ENCODE results near the gene CBLC. TPM values are rescaled to one million over a fixed set of nuclear protein-coding genes. Genes with fewer than 3 reads are reported as not detected.
"Not testable (repeated sequence)": the region's sequence is repeated elsewhere in the genome, so short reads cannot be mapped to it uniquely, and the experiment has no call there.

The CBLC gene
- total RNA-seq, 1 donor from 2014 or later: 65.0 TPM

- DNase-seq (ENCODE audit: low read depth): no peak
- no peak for TF ChIP-seq CTCF (IDR thresholded peaks at IDR 0.05; ENCODE audit: insufficient read depth, low read length, severe bottlenecking)
- H3K27me3 ChIP-seq (ENCODE audit: control insufficient read depth, insufficient read depth, low read length): no peaks in the 10 kb centered on the region
- H3K36me3 ChIP-seq (ENCODE audit: control insufficient read depth, insufficient read depth, low read length): no peaks in the 10 kb centered on the region
- H3K4me3 ChIP-seq (ENCODE audit: low read depth, low read length): no peak overlapping the region
- no peak for FAIRE-seq
Observed at GRCh38 chr19:44772959-44773358, 4.7 kb upstream of the CBLC start.

- Histone ChIP-seq H3K4me3 (ENCODE audit: low read depth, low read length) (no peak overlapping the region), H3K27me3 (ENCODE audit: control insufficient read depth, insufficient read depth, low read length) (no peaks in the 10 kb centered on the region), H3K36me3 (ENCODE audit: control insufficient read depth, insufficient read depth, low read length) (peaks cover 4% of the 10 kb centered on the region)
- FAIRE-seq: no peak
- TF ChIP-seq CTCF (IDR thresholded peaks at IDR 0.05; ENCODE audit: insufficient read depth, low read length, severe bottlenecking): no peak
- no peak for DNase-seq (ENCODE audit: low read depth)
Observed at GRCh38 chr19:44775676-44776240, 1.9 kb upstream of the CBLC start.

- peaks cover 9% of the 10 kb centered on the region for H3K36me3 ChIP-seq (ENCODE audit: control insufficient read depth, insufficient read depth, low read length)
- peak; percentile 13 for TF ChIP-seq CTCF (IDR thresholded peaks at IDR 0.05; ENCODE audit: insufficient read depth, low read length, severe bottlenecking)
- H3K4me3 ChIP-seq (ENCODE audit: low read depth, low read length): no peak overlapping the region
- peak; percentile 96 for DNase-seq (ENCODE audit: low read depth)
- FAIRE-seq: peak; percentile 60
- H3K27me3 ChIP-seq (ENCODE audit: control insufficient read depth, insufficient read depth, low read length): no peaks in the 10 kb centered on the region
Observed at GRCh38 chr19:44776402-44777096, 1.1 kb upstream of the CBLC start.

- FAIRE-seq (no peak), DNase-seq (ENCODE audit: low read depth) (no peak)
- no peak for TF ChIP-seq CTCF (IDR thresholded peaks at IDR 0.05; ENCODE audit: insufficient read depth, low read length, severe bottlenecking)
- H3K4me3 ChIP-seq (ENCODE audit: low read depth, low read length): peak overlapping the region; percentile 31
- H3K36me3 ChIP-seq (ENCODE audit: control insufficient read depth, insufficient read depth, low read length): peaks cover 17% of the 10 kb centered on the region
- H3K27me3 ChIP-seq (ENCODE audit: control insufficient read depth, insufficient read depth, low read length): no peaks in the 10 kb centered on the region
Observed at GRCh38 chr19:44779150-44779549, 1.5 kb downstream of the CBLC start.

GRCh38 chr19:44781694-44782093, 4.0 kb downstream of the CBLC start:
- H3K36me3 ChIP-seq (ENCODE audit: control insufficient read depth, insufficient read depth, low read length): peaks cover 22% of the 10 kb centered on the region
- H3K4me3 ChIP-seq (ENCODE audit: low read depth, low read length); DNase-seq (ENCODE audit: low read depth); FAIRE-seq; H3K27me3 ChIP-seq (ENCODE audit: control insufficient read depth, insufficient read depth, low read length): not testable (repeated sequence)

- no peak for TF ChIP-seq CTCF (IDR thresholded peaks at IDR 0.05; ENCODE audit: insufficient read depth, low read length, severe bottlenecking)
- FAIRE-seq: no peak
- H3K4me3 ChIP-seq (ENCODE audit: low read depth, low read length): no peak overlapping the region
- peaks cover 24% of the 10 kb centered on the region for H3K36me3 ChIP-seq (ENCODE audit: control insufficient read depth, insufficient read depth, low read length)
- no peak for DNase-seq (ENCODE audit: low read depth)
- no peaks in the 10 kb centered on the region for H3K27me3 ChIP-seq (ENCODE audit: control insufficient read depth, insufficient read depth, low read length)
Observed at GRCh38 chr19:44782729-44783128, 5.0 kb downstream of the CBLC start.

All from bronchial epithelial cell (primary cell).